ENCODE results near the gene COA8. TPM values are rescaled to one million over a fixed set of nuclear protein-coding genes. Genes with fewer than 3 reads are reported as not detected.
A peak's percentile ranks its signal among the peaks of the same experiment; 100 is the strongest.

The COA8 gene
- total RNA-seq, 1 donor from 2014 or later: 48.3 TPM

- Histone ChIP-seq H3K36me3 (peaks cover 25% of the 10 kb centered on the region), H3K4me3 (peak overlapping the region; percentile 98), H3K27me3 (ENCODE audit: low read depth) (no peaks in the 10 kb centered on the region), H3K4me1 (peaks cover 90% of the 10 kb centered on the region), H3K27ac (replicated peaks) (peak overlapping the region; percentile 99), H3K9me3 (replicated peaks) (no peaks in the 10 kb centered on the region)
- no peak for DNase-seq
- TF ChIP-seq CTCF (IDR thresholded peaks at IDR 0.05; ENCODE audit: borderline replicate concordance): no peak
- intact Hi-C loops (cut with micrococcal nuclease): no loop called here
Observed at GRCh38 chr14:103563226-103563620, 463 bp downstream of the COA8 start.

GRCh38 chr14:103563844-103564505, 1.2 kb downstream of the COA8 start:
- peaks cover 17% of the 10 kb centered on the region for H3K36me3 ChIP-seq
- peak overlapping the region; percentile 98 for H3K4me3 ChIP-seq
- DNase-seq: no peak
- H3K27ac ChIP-seq (replicated peaks): peak overlapping the region; percentile 99
- intact Hi-C loops (cut with micrococcal nuclease): no loop called here
- no peaks in the 10 kb centered on the region for H3K27me3 ChIP-seq (ENCODE audit: low read depth)
- no peak for TF ChIP-seq CTCF (IDR thresholded peaks at IDR 0.05; ENCODE audit: borderline replicate concordance)
- H3K4me1 ChIP-seq: peaks cover 90% of the 10 kb centered on the region
- H3K9me3 ChIP-seq (replicated peaks): no peaks in the 10 kb centered on the region

- DNase-seq: no peak
- no peak overlapping the region for H3K4me3 ChIP-seq
- no peak for TF ChIP-seq CTCF (IDR thresholded peaks at IDR 0.05; ENCODE audit: borderline replicate concordance)
- no peaks in the 10 kb centered on the region for H3K27me3 ChIP-seq (ENCODE audit: low read depth)
- peaks cover 6% of the 10 kb centered on the region for H3K36me3 ChIP-seq
- H3K9me3 ChIP-seq (replicated peaks): no peaks in the 10 kb centered on the region
- peak overlapping the region; percentile 10 for H3K27ac ChIP-seq (replicated peaks)
- H3K4me1 ChIP-seq: peaks cover 73% of the 10 kb centered on the region
- intact Hi-C loops (cut with micrococcal nuclease): no loop called here
Observed at GRCh38 chr14:103568952-103569351, 6.2 kb downstream of the COA8 start.

- Histone ChIP-seq H3K27me3 (ENCODE audit: low read depth) (no peaks in the 10 kb centered on the region), H3K27ac (replicated peaks) (peak overlapping the region; percentile 10), H3K9me3 (replicated peaks) (no peaks in the 10 kb centered on the region), H3K4me1 (peaks cover 72% of the 10 kb centered on the region), H3K36me3 (peaks cover 7% of the 10 kb centered on the region), H3K4me3 (no peak overlapping the region)
- DNase-seq: no peak
- intact Hi-C loops (cut with micrococcal nuclease): no loop called here
- no peak for TF ChIP-seq CTCF (IDR thresholded peaks at IDR 0.05; ENCODE audit: borderline replicate concordance)
Observed at GRCh38 chr14:103569408-103569807, 6.6 kb downstream of the COA8 start.

- H3K36me3 ChIP-seq: peaks cover 32% of the 10 kb centered on the region
- H3K4me1 ChIP-seq: peaks cover 63% of the 10 kb centered on the region
Observed at GRCh38 chr14:103574104-103574503, 11.3 kb downstream of the COA8 start.

More at GRCh38 chr14:103574104-103574503, 11.3 kb downstream of the COA8 start:
- Histone ChIP-seq H3K4me3 (no peak overlapping the region), H3K9me3 (replicated peaks) (no peaks in the 10 kb centered on the region), H3K27ac (replicated peaks) (peak overlapping the region; percentile 53), H3K27me3 (ENCODE audit: low read depth) (no peaks in the 10 kb centered on the region)
- no peak for DNase-seq
- no peak for TF ChIP-seq CTCF (IDR thresholded peaks at IDR 0.05; ENCODE audit: borderline replicate concordance)
- intact Hi-C loops (cut with micrococcal nuclease): no loop called here

Measured in left ventricle myocardium inferior (tissue), 1 donor.